D721Med (cell line): Measurements from ENCODE around the gene NXPH1.

ENCODE experiments used
- DNase-seq: peaks from one replicate; pipeline ENCODE4 v3.0.0; 2011; ENCODE audit warnings: low spot score; ENCODE audit not compliant: insufficient read length
- FAIRE-seq: peaks from 2 replicates; lab custom pipeline; 2011; peaks lifted over from hg19 to GRCh38; lab: Jason Lieb, UNC
- TF ChIP-seq, protein P1 (sequence below): IDR thresholded peaks from 2 replicates; pipeline ENCODE4 v1.5.1; 2012; ENCODE audit warnings: mild to moderate bottlenecking, control low read depth; ENCODE audit not compliant: insufficient read depth; ENCODE audit errors: missing control alignments

The NXPH1 gene

GRCh38 chr7:8442814-8443304, 9.4 kb downstream of the NXPH1 start:
- TF ChIP-seq, protein P1, sequence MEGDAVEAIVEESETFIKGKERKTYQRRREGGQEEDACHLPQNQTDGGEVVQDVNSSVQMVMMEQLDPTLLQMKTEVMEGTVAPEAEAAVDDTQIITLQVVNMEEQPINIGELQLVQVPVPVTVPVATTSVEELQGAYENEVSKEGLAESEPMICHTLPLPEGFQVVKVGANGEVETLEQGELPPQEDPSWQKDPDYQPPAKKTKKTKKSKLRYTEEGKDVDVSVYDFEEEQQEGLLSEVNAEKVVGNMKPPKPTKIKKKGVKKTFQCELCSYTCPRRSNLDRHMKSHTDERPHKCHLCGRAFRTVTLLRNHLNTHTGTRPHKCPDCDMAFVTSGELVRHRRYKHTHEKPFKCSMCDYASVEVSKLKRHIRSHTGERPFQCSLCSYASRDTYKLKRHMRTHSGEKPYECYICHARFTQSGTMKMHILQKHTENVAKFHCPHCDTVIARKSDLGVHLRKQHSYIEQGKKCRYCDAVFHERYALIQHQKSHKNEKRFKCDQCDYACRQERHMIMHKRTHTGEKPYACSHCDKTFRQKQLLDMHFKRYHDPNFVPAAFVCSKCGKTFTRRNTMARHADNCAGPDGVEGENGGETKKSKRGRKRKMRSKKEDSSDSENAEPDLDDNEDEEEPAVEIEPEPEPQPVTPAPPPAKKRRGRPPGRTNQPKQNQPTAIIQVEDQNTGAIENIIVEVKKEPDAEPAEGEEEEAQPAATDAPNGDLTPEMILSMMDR, result no peak
- FAIRE-seq, result no peak
- no peak for DNase-seq

DNA sequence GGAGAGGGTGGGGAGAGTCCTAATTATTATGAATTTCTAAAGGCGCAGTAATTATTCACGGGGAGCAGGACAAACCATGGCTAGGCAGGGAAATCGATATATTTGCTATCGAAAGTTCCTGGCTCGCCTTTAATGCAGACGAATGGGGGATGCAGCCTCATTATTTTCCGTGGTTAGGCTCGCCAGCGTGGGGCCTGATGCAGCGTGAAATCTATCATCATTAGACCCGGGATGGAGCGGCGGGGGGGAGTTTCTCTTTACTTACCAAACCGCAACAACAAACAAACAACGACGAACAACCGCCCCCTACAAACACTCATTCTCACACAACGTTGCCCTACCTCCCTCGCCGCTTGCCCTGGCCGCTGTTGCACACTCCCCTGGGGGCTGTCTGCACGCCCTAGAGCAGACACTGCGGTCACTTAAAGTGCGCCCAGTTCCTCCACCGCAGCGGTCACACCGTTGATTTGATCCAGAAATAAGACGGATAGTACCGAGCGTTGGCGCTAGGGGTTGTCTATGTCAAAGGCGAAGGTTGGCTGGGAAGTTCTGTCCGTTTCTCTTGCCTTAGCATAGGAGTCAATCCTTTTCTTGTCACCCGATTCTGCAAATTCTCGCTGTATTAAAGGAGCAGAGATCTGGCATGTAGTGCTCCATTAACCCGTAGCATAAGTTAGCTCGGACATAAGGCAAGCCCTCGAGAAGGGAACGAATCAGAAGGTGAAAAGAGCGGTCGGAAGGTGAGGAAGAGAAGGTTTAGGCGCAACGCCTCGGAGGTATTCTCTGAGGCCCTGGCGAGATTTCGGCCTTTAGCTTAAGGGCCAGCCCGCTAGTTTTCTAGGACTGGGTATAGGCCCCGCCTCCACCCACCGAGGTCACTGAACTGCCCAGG, 10.4 kb downstream of the NXPH1 start:
- FAIRE-seq (no peak), DNase-seq (no peak)
- TF ChIP-seq, protein P1, result peak; percentile 20

- FAIRE-seq (no peak), DNase-seq (no peak)
- TF ChIP-seq, protein P1, result no peak
These were observed 11.0 kb downstream of the NXPH1 start for GRCh38 chr7:8444468-8444769.

GRCh38 chr7:8453535-8453934, 20.1 kb downstream of the NXPH1 start:
- TF ChIP-seq, protein P1, result no peak
- DNase-seq (no peak), FAIRE-seq (no peak)

GRCh38 chr7:8455426-8455825, 22.0 kb downstream of the NXPH1 start:
- no peak for DNase-seq
- TF ChIP-seq, protein P1, result no peak
- no peak for FAIRE-seq

DNA sequence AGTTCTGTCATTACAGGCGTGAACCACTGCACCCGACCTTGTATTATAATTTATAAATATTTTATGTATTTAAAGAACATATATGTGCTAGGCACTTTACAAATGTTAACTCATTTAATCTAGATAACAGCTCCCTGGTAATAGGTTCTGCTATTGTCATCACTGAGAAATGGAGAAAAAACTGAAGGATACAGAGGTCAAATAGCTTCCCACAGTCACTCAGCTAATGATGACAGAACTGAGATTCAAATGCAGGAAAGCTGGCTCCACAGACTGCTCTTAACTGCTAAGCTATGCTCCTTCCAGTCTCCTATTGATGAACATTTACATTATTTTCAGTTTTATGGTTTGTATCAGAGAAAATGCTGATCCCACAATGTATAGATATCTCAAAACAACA, 28.9 kb downstream of the NXPH1 start:
- FAIRE-seq, result no peak
- TF ChIP-seq, protein P1, result no peak
- DNase-seq, result no peak

DNA sequence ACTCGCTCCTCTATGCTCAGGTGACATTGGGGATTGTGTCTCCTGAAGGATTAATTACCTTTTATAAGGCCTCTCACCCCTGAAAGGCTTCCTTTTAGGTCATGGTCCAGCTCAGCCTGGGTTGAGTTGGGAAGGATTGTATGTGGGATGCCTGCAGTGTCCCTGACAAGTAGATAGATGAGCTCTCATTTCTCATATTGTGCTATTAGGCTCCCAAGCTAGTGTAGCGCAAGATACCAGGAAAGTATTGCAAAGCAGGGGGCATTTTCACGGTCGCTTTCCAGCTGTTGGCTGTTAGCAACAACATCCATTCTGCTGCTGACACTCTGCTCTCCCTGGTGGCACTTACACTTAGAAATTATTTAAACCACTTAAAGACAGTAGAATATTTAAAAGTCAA, 31.9 kb downstream of the NXPH1 start:
- DNase-seq, result no peak
- no peak for FAIRE-seq
- TF ChIP-seq, protein P1, result no peak
